ENCODE measurements around the gene MDK. TPM values are rescaled to one million over a fixed set of nuclear protein-coding genes. Genes with fewer than 3 reads are reported as not detected.

MDK gene
- total RNA-seq, 1 experiment from 2014 or later, result 286 TPM

DNA sequence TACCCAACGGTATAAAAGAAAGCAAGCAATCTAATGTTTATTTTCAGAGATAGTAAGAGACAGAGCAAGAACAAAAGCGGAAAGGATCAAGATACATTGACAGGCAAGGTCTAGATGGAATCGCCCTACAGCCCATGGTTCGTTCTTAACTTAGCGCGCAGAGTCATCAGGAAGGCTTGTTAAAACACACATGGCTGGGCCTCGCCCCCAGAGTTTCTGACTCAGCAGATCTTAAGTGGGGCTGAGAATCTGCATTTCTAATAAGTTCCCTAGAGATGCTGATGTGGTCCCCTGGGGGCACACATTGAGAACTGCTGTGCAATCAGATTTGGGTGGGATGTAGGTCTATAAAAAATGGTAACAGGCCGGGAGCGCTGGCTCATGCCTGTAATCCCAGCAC is 45.9 kb downstream of the MDK start:
- BruUV-seq (replicated peaks), result no TSS peak
- H3K36me3 ChIP-seq (ENCODE audit: control insufficient read depth in 1 of 2, insufficient read depth in 2 of 2, low read length in 2 of 2), result no peaks in the 10 kb centered on the region; a peak in 1 of 4 replicates
- no peaks in the 10 kb centered on the region for H3K9me3 ChIP-seq (ENCODE audit: control insufficient read depth in 1 of 2, insufficient read depth in 1 of 2, low read depth in 1 of 2, low read length in 2 of 2)
- H3K4me2 ChIP-seq (ENCODE audit: low read length), result no peak overlapping the region
- CTCF ChIA-PET, result no interaction called here
- POLR2A ChIA-PET, result no interaction called here
- DNase-seq (ENCODE audit: low read depth, low spot score) (no peak), ATAC-seq (no peak)
- TF ChIP-seq CTCF (IDR thresholded peaks at IDR 0.05 in 2 of 3, conservative IDR thresholded peaks at IDR 0.05 in 1 of 3; ENCODE audit: borderline replicate concordance in 1 of 3, insufficient read depth in 1 of 3, low read depth in 2 of 3, low read length in 2 of 3), result no peak
- TF ChIP-seq POLR2AphosphoS5 (IDR thresholded peaks at IDR 0.05; ENCODE audit: low read depth, low read length), result no peak
- TF ChIP-seq CEBPB (IDR thresholded peaks at IDR 0.05; ENCODE audit: low read depth), result no peak
- TF ChIP-seq, protein P1, sequence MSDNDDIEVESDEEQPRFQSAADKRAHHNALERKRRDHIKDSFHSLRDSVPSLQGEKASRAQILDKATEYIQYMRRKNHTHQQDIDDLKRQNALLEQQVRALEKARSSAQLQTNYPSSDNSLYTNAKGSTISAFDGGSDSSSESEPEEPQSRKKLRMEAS (IDR thresholded peaks at IDR 0.05), result no peak
- no peak for TF ChIP-seq JUND (IDR thresholded peaks at IDR 0.05)
- no peak for TF ChIP-seq ZNF274 (IDR thresholded peaks at IDR 0.05; ENCODE audit: low read depth, low read length)
- TF ChIP-seq RAD21 (IDR thresholded peaks at IDR 0.05; ENCODE audit: low read depth), result no peak
- TF ChIP-seq SIN3A (IDR thresholded peaks at IDR 0.05; ENCODE audit: low read depth), result no peak
- H3K9ac ChIP-seq (ENCODE audit: low read length), result no peak overlapping the region
- H3K27ac ChIP-seq (ENCODE audit: low read depth, low read length), result no peak overlapping the region
- no peaks in the 10 kb centered on the region for H3K4me1 ChIP-seq (ENCODE audit: control insufficient read depth in 1 of 2, insufficient read depth in 2 of 2, low read length in 2 of 2)
- H3K79me2 ChIP-seq (ENCODE audit: insufficient read depth, low read length), result no peaks in the 10 kb centered on the region
- H3K27me3 ChIP-seq (ENCODE audit: insufficient read depth, low read length), result no peaks in the 10 kb centered on the region
- no peak overlapping the region for H3K4me3 ChIP-seq (replicated peaks in 1 of 2; ENCODE audit: low read depth in 1 of 2, low read length in 2 of 2)
- H3K9me2 ChIP-seq (ENCODE audit: insufficient read depth), result no peaks in the 10 kb centered on the region
- no peak overlapping the region for H2AFZ ChIP-seq (ENCODE audit: low read depth, low read length, poor library complexity, severe bottlenecking)
- H4K20me1 ChIP-seq (ENCODE audit: insufficient read depth), result no peaks in the 10 kb centered on the region
- intact Hi-C loops (cut with micrococcal nuclease), result no loop called here
- RAD21 ChIA-PET (ENCODE audit: low non-redundant PET in 1 of 2, low total read pairs in 2 of 2, uncharacterized antibody in 2 of 2, unreplicated experiment in 2 of 2), result no interaction called here

- BruUV-seq (replicated peaks), result no TSS peak
- no peak for TF ChIP-seq SRF (IDR thresholded peaks at IDR 0.05; ENCODE audit: low read depth)
- no peak for TF ChIP-seq SP1 (IDR thresholded peaks at IDR 0.05; ENCODE audit: low read depth)
- no peak for TF ChIP-seq CEBPB (IDR thresholded peaks at IDR 0.05; ENCODE audit: low read depth)
- TF ChIP-seq ZNF274 (IDR thresholded peaks at IDR 0.05; ENCODE audit: low read depth, low read length), result no peak
- TF ChIP-seq ZFX (IDR thresholded peaks at IDR 0.05), result no peak
- no peak for TF ChIP-seq RAD21 (IDR thresholded peaks at IDR 0.05; ENCODE audit: low read depth)
- TF ChIP-seq CBX3 (IDR thresholded peaks at IDR 0.05; ENCODE audit: low read depth), result no peak
- TF ChIP-seq TCF7L2 (IDR thresholded peaks at IDR 0.05; ENCODE audit: borderline replicate concordance, extremely low read depth, insufficient read depth, insufficient read length), result no peak
- no peak for TF ChIP-seq SIN3A (IDR thresholded peaks at IDR 0.05; ENCODE audit: low read depth)
- TF ChIP-seq CTCF (IDR thresholded peaks at IDR 0.05 in 2 of 3, conservative IDR thresholded peaks at IDR 0.05 in 1 of 3; ENCODE audit: borderline replicate concordance in 1 of 3, insufficient read depth in 1 of 3, low read depth in 2 of 3, low read length in 2 of 3), result no peak
- no peak for TF ChIP-seq POLR2A (IDR thresholded peaks at IDR 0.05; ENCODE audit: borderline replicate concordance, extremely low read depth, insufficient read depth, insufficient read length)
- no peak for TF ChIP-seq FOSL1 (IDR thresholded peaks at IDR 0.05; ENCODE audit: low read depth)
- TF ChIP-seq EZH2 (IDR thresholded peaks at IDR 0.05), result no peak
- TF ChIP-seq EZH2phosphoT487 (IDR thresholded peaks at IDR 0.05; ENCODE audit: borderline replicate concordance), result no peak
- TF ChIP-seq JUND (IDR thresholded peaks at IDR 0.05), result no peak
- TF ChIP-seq ELF1 (IDR thresholded peaks at IDR 0.05; ENCODE audit: borderline replicate concordance, low read depth), result no peak
- Histone ChIP-seq H3K9me3 (ENCODE audit: control insufficient read depth in 1 of 2, insufficient read depth in 1 of 2, low read depth in 1 of 2, low read length in 2 of 2) (no peaks in the 10 kb centered on the region), H3K27ac (ENCODE audit: low read depth, low read length) (no peak overlapping the region), H3K79me2 (ENCODE audit: insufficient read depth, low read length) (no peaks in the 10 kb centered on the region), H3K27me3 (ENCODE audit: insufficient read depth, low read length) (no peaks in the 10 kb centered on the region), H3K4me3 (replicated peaks in 1 of 2; ENCODE audit: low read depth in 1 of 2, low read length in 2 of 2) (no peak overlapping the region), H2AFZ (ENCODE audit: low read depth, low read length, poor library complexity, severe bottlenecking) (no peak overlapping the region), H3K9me2 (ENCODE audit: insufficient read depth) (no peaks in the 10 kb centered on the region), H3K4me2 (ENCODE audit: low read length) (no peak overlapping the region), H3K4me1 (ENCODE audit: control insufficient read depth in 1 of 2, insufficient read depth in 2 of 2, low read length in 2 of 2) (no peaks in the 10 kb centered on the region), H3K9ac (ENCODE audit: low read length) (no peak overlapping the region), H3K36me3 (ENCODE audit: control insufficient read depth in 1 of 2, insufficient read depth in 2 of 2, low read length in 2 of 2) (peaks cover 5 to 9% of the 10 kb centered on the region in 2 experiments; a peak in 2 of 4 replicates), H4K20me1 (ENCODE audit: insufficient read depth) (no peaks in the 10 kb centered on the region)
- RAD21 ChIA-PET (ENCODE audit: low non-redundant PET in 1 of 2, low total read pairs in 2 of 2, uncharacterized antibody in 2 of 2, unreplicated experiment in 2 of 2), result no interaction called here
- POLR2A ChIA-PET, result no interaction called here
- DNase-seq (ENCODE audit: low read depth, low spot score) (no peak), ATAC-seq (no peak)
- intact Hi-C loops (cut with micrococcal nuclease), result no loop called here
- CTCF ChIA-PET, result no interaction called here
Observed at GRCh38 chr11:46429717-46430116, 48.2 kb downstream of the MDK start.
